Testis (tissue), 2 donors: ENCODE measurements around the gene ADGRG7.

Source experiments
- POLR2A ChIP-seq: fragments of 450-650 bp; IDR thresholded peaks from one replicate; pipeline ENCODE4 v1.6.1; 2017; ENCODE audit warnings: antibody characterized with exemption, mild to moderate bottlenecking, moderate library complexity
- TF ChIP-seq, protein P1 (sequence below), 3 experiments: fragments of 450-650 bp in 2 of 3; fragments of 200-600 bp in 1 of 3; sonication (generic) in 1 of 3; IDR thresholded peaks; one replicate each; pipeline ENCODE4 v1.5.1; 2016 to 2019; ENCODE audit warnings: antibody characterized with exemption in 3 of 3, mild to moderate bottlenecking in 2 of 3, moderate library complexity in 1 of 3

DNA sequence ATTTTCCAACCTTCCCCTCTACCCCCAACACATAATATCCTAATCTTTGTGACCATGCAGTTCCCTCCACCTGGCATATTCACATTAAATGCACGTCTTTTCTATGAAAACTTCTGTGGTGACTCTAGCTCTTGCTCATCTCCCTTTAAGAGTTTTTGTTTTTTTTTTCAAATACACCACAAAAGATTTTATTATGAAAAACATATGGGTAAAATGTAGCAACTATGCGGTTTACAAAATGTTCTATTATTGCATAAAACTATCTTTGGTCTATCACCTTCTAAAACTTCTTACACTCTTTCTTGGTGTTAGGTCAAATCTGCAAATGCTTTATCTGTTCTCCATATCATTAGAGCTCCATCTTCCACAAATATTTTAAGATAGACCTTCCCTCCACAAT is 38.6 kb upstream of the ADGRG7 start:
- TF ChIP-seq POLR2A: no peak
- TF ChIP-seq, protein P1, sequence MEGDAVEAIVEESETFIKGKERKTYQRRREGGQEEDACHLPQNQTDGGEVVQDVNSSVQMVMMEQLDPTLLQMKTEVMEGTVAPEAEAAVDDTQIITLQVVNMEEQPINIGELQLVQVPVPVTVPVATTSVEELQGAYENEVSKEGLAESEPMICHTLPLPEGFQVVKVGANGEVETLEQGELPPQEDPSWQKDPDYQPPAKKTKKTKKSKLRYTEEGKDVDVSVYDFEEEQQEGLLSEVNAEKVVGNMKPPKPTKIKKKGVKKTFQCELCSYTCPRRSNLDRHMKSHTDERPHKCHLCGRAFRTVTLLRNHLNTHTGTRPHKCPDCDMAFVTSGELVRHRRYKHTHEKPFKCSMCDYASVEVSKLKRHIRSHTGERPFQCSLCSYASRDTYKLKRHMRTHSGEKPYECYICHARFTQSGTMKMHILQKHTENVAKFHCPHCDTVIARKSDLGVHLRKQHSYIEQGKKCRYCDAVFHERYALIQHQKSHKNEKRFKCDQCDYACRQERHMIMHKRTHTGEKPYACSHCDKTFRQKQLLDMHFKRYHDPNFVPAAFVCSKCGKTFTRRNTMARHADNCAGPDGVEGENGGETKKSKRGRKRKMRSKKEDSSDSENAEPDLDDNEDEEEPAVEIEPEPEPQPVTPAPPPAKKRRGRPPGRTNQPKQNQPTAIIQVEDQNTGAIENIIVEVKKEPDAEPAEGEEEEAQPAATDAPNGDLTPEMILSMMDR (IDR thresholded peaks at IDR 0.05): no peak
